Subcutaneous adipose tissue (tissue), 4 donors: ENCODE measurements around the gene GPR160. TPM values are rescaled to one million over a fixed set of nuclear protein-coding genes. Genes with fewer than 3 reads are reported as not detected.

Source experiments
- CTCF ChIP-seq: fragments of 450-650 bp; IDR thresholded peaks from one replicate; pipeline ENCODE4 v1.5.1; 2016; ENCODE audit warnings: low read depth, mild to moderate bottlenecking, control low read depth, antibody characterized with exemption, moderate library complexity
- total RNA-seq, 4 donors: library from RNA; depleted of rRNA; stranded (reverse); fragments of >200 nt; gene quantifications; one replicate each; pipeline ENCODE4 v1.1.0, GENCODE V29; 2016

Gene GPR160
- total RNA-seq, 4 donors from 2014 or later, result 4.6 to 13.9 (median 8.9) TPM

- TF ChIP-seq CTCF, result no peak
Measured at GRCh38 chr3:170057550-170057949, 19.8 kb downstream of the GPR160 start.

- no peak for TF ChIP-seq CTCF
Measured at GRCh38 chr3:170058127-170058526, 20.3 kb downstream of the GPR160 start.

- TF ChIP-seq CTCF, result no peak
Measured at GRCh38 chr3:170059447-170059846, 21.7 kb downstream of the GPR160 start.

GRCh38 chr3:170062068-170062467, 24.3 kb downstream of the GPR160 start:
- no peak for TF ChIP-seq CTCF

- no peak for TF ChIP-seq CTCF
Measured at GRCh38 chr3:170062769-170063168, 25.0 kb downstream of the GPR160 start.

GRCh38 chr3:170063691-170064090, 25.9 kb downstream of the GPR160 start:
- TF ChIP-seq CTCF, result no peak

GRCh38 chr3:170064108-170064507, 26.3 kb downstream of the GPR160 start:
- no peak for TF ChIP-seq CTCF
